Prostate gland (tissue), 2 donors: Measurements from ENCODE around the gene CELF4. TPM values are rescaled to one million over a fixed set of nuclear protein-coding genes. Genes with fewer than 3 reads are reported as not detected.

Source experiments
- DNase-seq: peaks from one replicate; pipeline ENCODE4 v3.0.0-alpha.2; 2019; ENCODE audit warnings: low spot score
- H3K27ac ChIP-seq, 2 donors: fragments of 200-600 bp; sonication (generic); 2 replicates each; pipeline ENCODE4 v1.5.1; 2017 to 2019
- H3K27me3 ChIP-seq: fragments of 200-600 bp; sonication (generic); replicated peaks from 2 replicates; pipeline ENCODE4 v1.5.1; 2019; ENCODE audit not compliant: insufficient read depth
- H3K36me3 ChIP-seq, 2 donors: fragments of 200-600 bp; sonication (generic); 1 replicate in 1 of 2; 2 replicates in 1 of 2; pipeline versions ENCODE4 v1.5.1 to v1.8.1; 2017 to 2019
- H3K4me1 ChIP-seq: fragments of 200-600 bp; sonication (generic); replicated peaks from 2 replicates; pipeline ENCODE4 v1.5.1; 2019
- H3K4me3 ChIP-seq, 2 donors: fragments of 200-600 bp; sonication (generic); 2 replicates each; pipeline ENCODE4 v1.5.1; 2017 to 2019
- H3K9me3 ChIP-seq: fragments of 200-600 bp; sonication (generic); 2 replicates; pipeline ENCODE4 v1.5.1; 2017
- POLR2A ChIP-seq: fragments of 450-650 bp; IDR thresholded peaks from one replicate; pipeline ENCODE4 v1.6.1; 2016; ENCODE audit warnings: antibody characterized with exemption, mild to moderate bottlenecking
- POLR2AphosphoS5 ChIP-seq: sonication (generic); formaldehyde crosslinking; IDR thresholded peaks from one replicate; pipeline ENCODE4 v1.6.1; 2017; ENCODE audit warnings: antibody characterized with exemption
- WGBS: methylation state at CpG from one replicate; pipeline ENCODE4 v1.1.5; 2018; 5-methylcytosine and 5-hydroxymethylcytosine counted together
- intact Hi-C: fragments of 100-400 bp; cut with DNase I; formaldehyde crosslinking; loops from one replicate; pipeline ENCODE4 v1.14.2; 2022
- total RNA-seq, 2 donors: library from RNA; depleted of rRNA; stranded (reverse); fragments of >200 nt; gene quantifications; one replicate each; pipeline ENCODE4 v1.1.0, GENCODE V29; 2016
- TF ChIP-seq, protein P1 (sequence below), 4 experiments: fragments of 200-600 bp in 2 of 4; fragments of 450-650 bp in 2 of 4; sonication (generic) in 2 of 4; IDR thresholded peaks; 1 replicate in 3 of 4; 2 replicates in 1 of 4; pipeline ENCODE4 v1.5.1; 2016 to 2019; ENCODE audit warnings: antibody characterized with exemption in 4 of 4, mild to moderate bottlenecking in 2 of 4, moderate library complexity in 2 of 4

CELF4 gene
- total RNA-seq, 2 donors from 2014 or later = 7.8 to 8.5 TPM

DNA sequence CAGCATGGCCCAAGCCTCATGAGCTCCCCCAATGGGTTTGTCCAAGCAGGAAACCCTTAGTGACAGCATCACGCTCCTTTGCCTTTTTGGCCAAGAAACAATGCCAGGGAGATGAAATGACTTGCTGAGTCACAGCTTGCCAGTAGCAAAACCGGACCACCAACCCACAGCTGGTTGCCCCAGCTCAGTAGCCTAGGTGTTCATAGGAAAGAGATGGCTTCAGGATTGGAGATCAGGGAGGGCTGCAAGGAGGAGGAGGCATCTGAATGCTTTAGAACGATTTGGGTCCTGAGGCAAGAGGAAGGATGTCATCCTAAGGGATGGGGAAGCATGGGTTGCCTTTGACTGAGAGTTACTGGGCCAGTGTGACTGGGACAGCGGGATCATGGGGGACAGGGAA, 116.7 kb downstream of the CELF4 start:
- H3K9me3 ChIP-seq = no peaks in the 10 kb centered on the region
- WGBS = 89% methylated on average over 4 of the region's 4 CpGs
- no peak overlapping the region for H3K4me3 ChIP-seq
- H3K36me3 ChIP-seq = no peaks in the 10 kb centered on the region
- DNase-seq = no peak
- no peaks in the 10 kb centered on the region for H3K27me3 ChIP-seq
- H3K27ac ChIP-seq = no peak overlapping the region
- TF ChIP-seq, protein P1, sequence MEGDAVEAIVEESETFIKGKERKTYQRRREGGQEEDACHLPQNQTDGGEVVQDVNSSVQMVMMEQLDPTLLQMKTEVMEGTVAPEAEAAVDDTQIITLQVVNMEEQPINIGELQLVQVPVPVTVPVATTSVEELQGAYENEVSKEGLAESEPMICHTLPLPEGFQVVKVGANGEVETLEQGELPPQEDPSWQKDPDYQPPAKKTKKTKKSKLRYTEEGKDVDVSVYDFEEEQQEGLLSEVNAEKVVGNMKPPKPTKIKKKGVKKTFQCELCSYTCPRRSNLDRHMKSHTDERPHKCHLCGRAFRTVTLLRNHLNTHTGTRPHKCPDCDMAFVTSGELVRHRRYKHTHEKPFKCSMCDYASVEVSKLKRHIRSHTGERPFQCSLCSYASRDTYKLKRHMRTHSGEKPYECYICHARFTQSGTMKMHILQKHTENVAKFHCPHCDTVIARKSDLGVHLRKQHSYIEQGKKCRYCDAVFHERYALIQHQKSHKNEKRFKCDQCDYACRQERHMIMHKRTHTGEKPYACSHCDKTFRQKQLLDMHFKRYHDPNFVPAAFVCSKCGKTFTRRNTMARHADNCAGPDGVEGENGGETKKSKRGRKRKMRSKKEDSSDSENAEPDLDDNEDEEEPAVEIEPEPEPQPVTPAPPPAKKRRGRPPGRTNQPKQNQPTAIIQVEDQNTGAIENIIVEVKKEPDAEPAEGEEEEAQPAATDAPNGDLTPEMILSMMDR (IDR thresholded peaks at IDR 0.05) = no peak
- no peak for TF ChIP-seq POLR2A
- no peak for TF ChIP-seq POLR2AphosphoS5
- peaks cover 6% of the 10 kb centered on the region for H3K4me1 ChIP-seq
- intact Hi-C loops = loop anchor here (10.0 kb wide), 1 partner anchor 86 kb away; no protein-coding TSS in a partner anchor

DNA sequence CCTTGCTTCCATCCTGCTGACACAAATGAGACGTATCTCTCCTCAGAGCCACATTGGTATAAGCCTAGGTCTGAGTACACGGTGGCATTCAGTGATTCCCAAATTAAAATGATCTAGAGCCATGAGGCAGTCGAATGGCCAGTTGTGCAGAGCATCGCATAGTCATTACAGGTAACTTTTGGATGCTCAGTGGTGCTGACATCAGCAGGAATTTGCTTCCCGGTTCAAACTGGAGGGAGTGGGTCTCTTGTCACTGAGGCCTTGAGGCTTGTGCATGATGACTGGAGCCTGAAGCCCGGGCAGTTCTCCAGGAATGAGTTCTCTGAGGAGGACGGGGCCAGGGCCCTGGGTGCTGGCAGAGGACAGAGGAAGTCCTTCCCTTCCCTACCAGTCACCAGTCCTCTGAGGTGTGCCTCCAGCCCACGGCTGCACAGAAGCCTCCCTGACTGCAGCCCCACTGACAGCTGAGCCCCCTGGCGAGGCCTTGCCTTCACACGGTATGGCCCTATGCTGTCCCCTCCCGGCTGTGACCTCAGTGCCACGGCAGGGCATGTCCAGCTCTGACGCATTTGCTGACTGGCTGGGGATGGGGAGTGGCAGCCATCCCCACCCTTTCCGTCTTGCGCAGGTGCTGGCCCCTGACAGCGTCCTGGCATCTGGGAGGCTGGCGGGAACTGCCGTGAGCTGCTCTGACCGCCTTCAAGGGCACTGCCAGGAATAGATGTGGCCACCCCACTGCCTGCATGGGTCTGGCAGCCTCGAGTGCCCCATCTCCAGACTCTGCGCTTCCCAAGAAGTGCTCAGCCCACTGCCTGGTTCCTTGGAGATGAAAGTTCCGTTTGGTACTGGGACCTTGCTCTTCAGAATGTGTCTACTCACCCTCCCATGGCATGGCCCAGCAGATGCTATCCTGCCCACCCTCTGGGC, 117.4 kb downstream of the CELF4 start:
- intact Hi-C loops = loop anchor here (10.0 kb wide), 1 partner anchor 87 kb away; no protein-coding TSS in a partner anchor

DNA sequence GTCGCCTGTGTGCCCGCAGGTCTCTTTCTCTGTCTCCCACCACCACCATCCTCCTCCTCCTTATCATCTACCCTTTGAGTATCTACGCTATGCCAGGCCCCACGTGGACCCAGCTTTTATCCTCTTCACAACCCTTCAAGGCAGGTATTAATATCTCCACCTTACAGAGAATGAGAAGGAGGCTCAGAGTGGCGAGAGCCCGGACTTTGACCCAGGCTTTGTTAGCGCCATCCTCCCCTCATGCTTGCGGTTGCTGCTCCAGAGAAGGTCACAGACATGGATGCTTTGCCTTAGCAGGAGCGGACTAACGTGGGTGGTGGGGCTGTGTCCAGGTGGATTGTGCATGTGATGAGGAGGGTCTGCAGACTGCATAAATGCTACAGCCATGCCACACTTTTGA, 119.8 kb downstream of the CELF4 start:
- no peaks in the 10 kb centered on the region for H3K4me1 ChIP-seq
- H3K4me3 ChIP-seq = no peak overlapping the region
- H3K36me3 ChIP-seq = no peaks in the 10 kb centered on the region
- H3K27me3 ChIP-seq = no peaks in the 10 kb centered on the region
- TF ChIP-seq, protein P1 (IDR thresholded peaks at IDR 0.05) = no peak
- TF ChIP-seq POLR2A (no peak), POLR2AphosphoS5 (no peak)
- intact Hi-C loops = loop anchor here (10.0 kb wide), 1 partner anchor 89 kb away; no protein-coding TSS in a partner anchor
- no peaks in the 10 kb centered on the region for H3K9me3 ChIP-seq
- WGBS = 94% methylated on average over 10 of the region's 10 CpGs
- H3K27ac ChIP-seq = no peak overlapping the region
- no peak for DNase-seq

More for the DNA sequence above, 117.4 kb downstream of the CELF4 start:
- no peak overlapping the region for H3K4me3 ChIP-seq
- peaks cover 6% of the 10 kb centered on the region for H3K4me1 ChIP-seq
- H3K27ac ChIP-seq = no peak overlapping the region
- DNase-seq = no peak
- H3K9me3 ChIP-seq = no peaks in the 10 kb centered on the region
- no peaks in the 10 kb centered on the region for H3K36me3 ChIP-seq
- WGBS = 77% methylated on average over 22 of the region's 22 CpGs
- TF ChIP-seq POLR2A (no peak), POLR2AphosphoS5 (no peak)
- TF ChIP-seq, protein P1 (IDR thresholded peaks at IDR 0.05) = no peak
- H3K27me3 ChIP-seq = no peaks in the 10 kb centered on the region

DNA sequence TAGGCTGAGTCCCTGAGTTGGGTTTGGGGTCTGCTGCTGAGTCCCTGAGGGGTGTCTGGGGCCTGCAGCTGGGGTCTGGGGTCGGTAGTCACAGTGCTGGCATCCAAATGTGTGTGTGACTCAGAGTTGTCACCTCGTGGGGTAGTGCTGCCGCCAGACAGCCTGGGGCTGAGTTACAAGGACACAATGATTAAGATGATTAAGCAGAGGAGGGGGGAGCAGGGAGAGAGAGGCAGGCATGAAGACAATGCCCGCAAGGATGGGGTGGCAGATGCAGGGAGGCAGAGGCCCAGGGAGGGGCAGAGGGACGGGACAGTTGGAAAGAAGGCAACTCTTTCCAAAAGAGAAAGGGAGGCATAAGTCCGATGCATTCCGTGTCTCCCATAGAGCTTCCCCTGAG, 120.2 kb downstream of the CELF4 start:
- TF ChIP-seq POLR2AphosphoS5 (no peak), POLR2A (no peak)
- TF ChIP-seq, protein P1 (IDR thresholded peaks at IDR 0.05) = no peak
- Histone ChIP-seq H3K27me3 (no peaks in the 10 kb centered on the region), H3K9me3 (no peaks in the 10 kb centered on the region), H3K4me1 (no peaks in the 10 kb centered on the region), H3K4me3 (no peak overlapping the region), H3K36me3 (no peaks in the 10 kb centered on the region), H3K27ac (no peak overlapping the region)
- DNase-seq = no peak
- 57% methylated on average over 7 of the region's 7 CpGs for WGBS
- intact Hi-C loops = loop anchor here (10.0 kb wide), 1 partner anchor 89 kb away; no protein-coding TSS in a partner anchor
